K562 (cell line): ENCODE data around the gene HSD3B7. TPM values are rescaled to one million over a fixed set of nuclear protein-coding genes. Genes with fewer than 3 reads are reported as not detected.

ENCODE experiments used
- BMI1 ChIP-seq: fragments of 150-350 bp; IDR thresholded peaks from 2 replicates; pipeline ENCODE4 v1.6.1; 2014; ENCODE audit warnings: low read length
- E2F3 ChIP-seq: fragments of 250-450 bp; sonication (Bioruptor Pico); IDR thresholded peaks from 2 replicates; pipeline ENCODE4 v1.4.0; 2020; ENCODE audit warnings: mild to moderate bottlenecking
- FOXA3 ChIP-seq, 2 experiments: fragments of 450-650 bp in 1 of 2; sonication (generic) in 1 of 2; formaldehyde crosslinking; IDR thresholded peaks in 1 of 2; conservative IDR thresholded peaks in 1 of 2; 2 replicates each; pipeline versions ENCODE4 v1.4.0 to v1.8.0; 2020 to 2022; ENCODE audit warnings: mild to moderate bottlenecking in 2 of 2, missing genetic modification reagents in 1 of 2
- L3MBTL2 ChIP-seq: fragments of 450-650 bp; IDR thresholded peaks from 2 replicates; pipeline ENCODE4 v1.6.1; 2016; ENCODE audit warnings: mild to moderate bottlenecking, moderate library complexity
- MCM3 ChIP-seq: fragments of 450-650 bp; IDR thresholded peaks from 2 replicates; pipeline ENCODE4 v1.6.1; 2016
- MEIS2 ChIP-seq: fragments of 450-650 bp; IDR thresholded peaks from 2 replicates; pipeline ENCODE4 v1.6.1; 2014; ENCODE audit warnings: mild to moderate bottlenecking; ENCODE audit not compliant: partially characterized antibody
- NBN ChIP-seq: fragments of 450-650 bp; IDR thresholded peaks from 2 replicates; pipeline ENCODE4 v1.6.1; 2016; ENCODE audit warnings: low read depth, mild to moderate bottlenecking
- PRPF4 ChIP-seq: fragments of 200-400 bp; formaldehyde crosslinking; IDR thresholded peaks from one replicate; pipeline ENCODE4 v1.6.1; 2017; ENCODE audit warnings: low read length, low read depth, mild to moderate bottlenecking; ENCODE audit not compliant: insufficient read depth, poor library complexity, severe bottlenecking
- SREBF2 ChIP-seq: sonication (generic); formaldehyde crosslinking; IDR thresholded peaks from 2 replicates; pipeline ENCODE4 v1.4.0; 2020; ENCODE audit warnings: mild to moderate bottlenecking, missing genetic modification reagents
- SRF ChIP-seq, 2 experiments: fragments of 250-450, 450-650 bp in 1 of 2; sonication (Bioruptor Pico) in 1 of 2; sonication (generic) in 1 of 2; formaldehyde crosslinking; IDR thresholded peaks; 2 replicates each; pipeline versions ENCODE4 v1.5.0 to v1.5.1; 2020 to 2022; ENCODE audit warnings: mild to moderate bottlenecking in 1 of 2, missing genetic modification reagents in 1 of 2
- TEAD1 ChIP-seq, 2 experiments: fragments of 450-650 bp in 1 of 2; sonication (generic) in 1 of 2; formaldehyde crosslinking; IDR thresholded peaks; 2 replicates each; pipeline versions ENCODE4 v1.4.0 to v1.8.0; 2020 to 2022; ENCODE audit warnings: mild to moderate bottlenecking in 2 of 2, missing genetic modification reagents in 1 of 2
- THRAP3 ChIP-seq: fragments of 450-650 bp; IDR thresholded peaks from 2 replicates; pipeline ENCODE4 v1.6.1; 2016; ENCODE audit warnings: mild to moderate bottlenecking, inconsistent platforms, borderline replicate concordance
- ZBED1 ChIP-seq: IDR thresholded peaks from 2 replicates; pipeline ENCODE4 v1.6.1; 2014
- ZC3H4 ChIP-seq: sonication (generic); formaldehyde crosslinking; IDR thresholded peaks from 2 replicates; pipeline ENCODE4 v1.9.0; 2021; ENCODE audit warnings: missing genetic modification reagents, borderline replicate concordance
- ZNF12 ChIP-seq: sonication (generic); formaldehyde crosslinking; IDR thresholded peaks from 2 replicates; pipeline ENCODE4 v1.4.0; 2020; ENCODE audit warnings: mild to moderate bottlenecking, missing genetic modification reagents
- ZNF217 ChIP-seq: sonication (generic); formaldehyde crosslinking; IDR thresholded peaks from 2 replicates; pipeline ENCODE4 v1.8.0; 2022; ENCODE audit warnings: mild to moderate bottlenecking, missing genetic modification reagents
- ZNF24 ChIP-seq: fragments of 450-650 bp; IDR thresholded peaks from 2 replicates; pipeline ENCODE4 v1.6.1; 2016
- polyA plus RNA-seq, 8 experiments: library from polyadenylated mRNA; depleted of rRNA in 4 of 8; stranded (reverse) in 5 of 8; unstranded in 3 of 8; fragments of >200 nt; fragmentation: Nextera tagmentation in 2 of 8; fragmentation: Illumina TruSeq in 1 of 8; extraction: Ambion mirVana in 2 of 8; extraction: Trizol in 1 of 8; gene quantifications; 2 replicates each; pipeline versions ENCODE4 v1.2.1 to v1.2.3, GENCODE V29; 2011 to 2014; ENCODE audit warnings: inconsistent platforms in 1 of 8, missing spikeins in 1 of 8
- total RNA-seq, 7 experiments: library from RNA; depleted of rRNA in 6 of 7; stranded (reverse); fragments of >200 nt in 6 of 7; fragmentation: Illumina TruSeq in 2 of 7; extraction: Trizol in 2 of 7; gene quantifications; 2 replicates each; pipeline versions ENCODE4 v1.2.1 to v1.2.3, GENCODE V29; 2011 to 2021; ENCODE audit warnings: low replicate concordance in 1 of 7
- TF ChIP-seq, protein P1 (sequence below): fragments of 450-650 bp; formaldehyde crosslinking; IDR thresholded peaks from 2 replicates; pipeline ENCODE4 v1.4.0; 2020; ENCODE audit warnings: mild to moderate bottlenecking
- TF ChIP-seq, protein P2 (sequence below): sonication (generic); formaldehyde crosslinking; IDR thresholded peaks from 2 replicates; pipeline ENCODE4 v1.8.1; 2022; ENCODE audit warnings: missing genetic modification reagents
- TF ChIP-seq, protein P3 (sequence below): IDR thresholded peaks from 2 replicates; pipeline ENCODE4 v1.6.1; 2011; ENCODE audit warnings: borderline replicate concordance, low read depth, mild to moderate bottlenecking, moderate library complexity, low read length; ENCODE audit not compliant: insufficient read depth, poor library complexity, severe bottlenecking
- TF ChIP-seq, protein P4 (sequence below): fragments of 250-450 bp; sonication (Bioruptor Pico); IDR thresholded peaks from 2 replicates; pipeline ENCODE4 v1.5.0; 2021

Gene HSD3B7
- total and polyA plus RNA-seq, 9 of the 15 experiments (the other 6 are each of a cell fraction or from before 2014, with no cell fraction given), result 5.4 to 49.1 (median 23.0) TPM

DNA sequence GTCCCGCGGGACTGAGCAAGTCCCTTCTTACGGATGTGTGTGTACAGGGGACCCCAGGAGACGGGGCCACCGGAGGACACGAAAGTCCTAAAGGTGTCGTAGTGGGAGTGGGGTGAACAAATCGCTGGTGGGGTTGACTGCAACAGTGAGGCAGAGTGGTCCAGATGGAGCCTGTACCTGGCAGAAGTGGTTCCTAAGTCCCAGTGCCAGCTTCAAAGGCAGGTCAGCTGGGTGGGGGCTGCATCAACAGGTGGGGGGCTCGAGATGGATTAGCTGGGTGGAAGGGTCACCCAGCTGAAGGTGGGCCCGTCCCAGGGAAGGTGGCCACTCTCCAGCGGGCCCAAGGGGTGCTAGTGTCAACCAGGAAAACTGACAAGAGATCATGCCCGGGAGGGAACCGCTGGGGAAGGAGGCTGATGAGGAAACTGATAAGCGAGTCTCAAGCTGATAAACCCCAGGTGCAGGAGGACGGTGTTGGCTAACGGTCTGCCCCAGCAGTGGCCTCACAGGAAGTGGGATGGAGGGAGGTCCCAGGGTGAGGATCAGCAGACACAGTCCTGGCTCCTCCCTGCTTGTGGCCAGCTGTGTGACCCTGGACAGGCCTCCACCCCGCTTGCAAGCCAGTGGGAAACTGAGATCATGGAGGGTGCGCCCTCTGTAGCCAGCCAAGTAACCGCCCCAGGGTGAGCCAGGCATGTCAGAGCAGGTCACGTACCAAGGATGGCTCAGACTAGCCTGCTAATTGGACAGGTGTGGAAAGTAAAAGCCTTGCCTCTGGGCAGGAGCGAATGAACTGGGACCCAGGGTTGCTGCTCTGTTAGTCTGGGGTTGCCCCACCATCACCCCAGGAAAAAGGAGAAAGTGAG is 35.1 kb upstream of the HSD3B7 start (continued):
- no peak; the same call in 1 of the 2 replicates for TF ChIP-seq NBN
- no peak for TF ChIP-seq ZNF24
- no peak for TF ChIP-seq ZC3H4
- no peak for TF ChIP-seq E2F3 (CRISPR knock-in tag)
- peak; percentile 71; the same call in 1 of the 2 replicates for TF ChIP-seq THRAP3
- peak in 1 of 2 experiments; percentile 82; a peak in 1 of 4 replicates for TF ChIP-seq SRF (CRISPR knock-in tag; IDR thresholded peaks at IDR 0.05)
- no peak for TF ChIP-seq ZNF12
- TF ChIP-seq MCM3, result no peak
- TF ChIP-seq SREBF2 (CRISPR knock-in tag), result no peak
- TF ChIP-seq, protein P1, sequence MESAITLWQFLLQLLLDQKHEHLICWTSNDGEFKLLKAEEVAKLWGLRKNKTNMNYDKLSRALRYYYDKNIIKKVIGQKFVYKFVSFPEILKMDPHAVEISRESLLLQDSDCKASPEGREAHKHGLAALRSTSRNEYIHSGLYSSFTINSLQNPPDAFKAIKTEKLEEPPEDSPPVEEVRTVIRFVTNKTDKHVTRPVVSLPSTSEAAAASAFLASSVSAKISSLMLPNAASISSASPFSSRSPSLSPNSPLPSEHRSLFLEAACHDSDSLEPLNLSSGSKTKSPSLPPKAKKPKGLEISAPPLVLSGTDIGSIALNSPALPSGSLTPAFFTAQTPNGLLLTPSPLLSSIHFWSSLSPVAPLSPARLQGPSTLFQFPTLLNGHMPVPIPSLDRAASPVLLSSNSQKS, result no peak
- peak; percentile 65; the same call in 1 of the 2 replicates for TF ChIP-seq L3MBTL2
- TF ChIP-seq, protein P2, sequence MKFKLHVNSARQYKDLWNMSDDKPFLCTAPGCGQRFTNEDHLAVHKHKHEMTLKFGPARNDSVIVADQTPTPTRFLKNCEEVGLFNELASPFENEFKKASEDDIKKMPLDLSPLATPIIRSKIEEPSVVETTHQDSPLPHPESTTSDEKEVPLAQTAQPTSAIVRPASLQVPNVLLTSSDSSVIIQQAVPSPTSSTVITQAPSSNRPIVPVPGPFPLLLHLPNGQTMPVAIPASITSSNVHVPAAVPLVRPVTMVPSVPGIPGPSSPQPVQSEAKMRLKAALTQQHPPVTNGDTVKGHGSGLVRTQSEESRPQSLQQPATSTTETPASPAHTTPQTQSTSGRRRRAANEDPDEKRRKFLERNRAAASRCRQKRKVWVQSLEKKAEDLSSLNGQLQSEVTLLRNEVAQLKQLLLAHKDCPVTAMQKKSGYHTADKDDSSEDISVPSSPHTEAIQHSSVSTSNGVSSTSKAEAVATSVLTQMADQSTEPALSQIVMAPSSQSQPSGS (CRISPR knock-in tag), result no peak
- no peak for TF ChIP-seq ZNF217
- TF ChIP-seq ZBED1, result 0 out of 2 replicates have a peak, but pooled peaks have one; percentile 23
- no peak for TF ChIP-seq MEIS2
- no peak for TF ChIP-seq FOXA3 (CRISPR knock-in tag; conservative IDR thresholded peaks at IDR 0.05 in 1 of 2, IDR thresholded peaks at IDR 0.05 in 1 of 2)
- TF ChIP-seq TEAD1 (CRISPR knock-in tag; IDR thresholded peaks at IDR 0.05), result peak; percentile 12 to 17; a peak in 2 of 4 replicates
- TF ChIP-seq, protein P3, sequence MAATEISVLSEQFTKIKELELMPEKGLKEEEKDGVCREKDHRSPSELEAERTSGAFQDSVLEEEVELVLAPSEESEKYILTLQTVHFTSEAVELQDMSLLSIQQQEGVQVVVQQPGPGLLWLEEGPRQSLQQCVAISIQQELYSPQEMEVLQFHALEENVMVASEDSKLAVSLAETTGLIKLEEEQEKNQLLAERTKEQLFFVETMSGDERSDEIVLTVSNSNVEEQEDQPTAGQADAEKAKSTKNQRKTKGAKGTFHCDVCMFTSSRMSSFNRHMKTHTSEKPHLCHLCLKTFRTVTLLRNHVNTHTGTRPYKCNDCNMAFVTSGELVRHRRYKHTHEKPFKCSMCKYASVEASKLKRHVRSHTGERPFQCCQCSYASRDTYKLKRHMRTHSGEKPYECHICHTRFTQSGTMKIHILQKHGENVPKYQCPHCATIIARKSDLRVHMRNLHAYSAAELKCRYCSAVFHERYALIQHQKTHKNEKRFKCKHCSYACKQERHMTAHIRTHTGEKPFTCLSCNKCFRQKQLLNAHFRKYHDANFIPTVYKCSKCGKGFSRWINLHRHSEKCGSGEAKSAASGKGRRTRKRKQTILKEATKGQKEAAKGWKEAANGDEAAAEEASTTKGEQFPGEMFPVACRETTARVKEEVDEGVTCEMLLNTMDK, result no peak
- TF ChIP-seq, protein P4, sequence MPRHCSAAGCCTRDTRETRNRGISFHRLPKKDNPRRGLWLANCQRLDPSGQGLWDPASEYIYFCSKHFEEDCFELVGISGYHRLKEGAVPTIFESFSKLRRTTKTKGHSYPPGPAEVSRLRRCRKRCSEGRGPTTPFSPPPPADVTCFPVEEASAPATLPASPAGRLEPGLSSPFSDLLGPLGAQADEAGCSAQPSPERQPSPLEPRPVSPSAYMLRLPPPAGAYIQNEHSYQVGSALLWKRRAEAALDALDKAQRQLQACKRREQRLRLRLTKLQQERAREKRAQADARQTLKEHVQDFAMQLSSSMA, result peak; percentile 42; the same call in 1 of the 2 replicates
- no peak for TF ChIP-seq BMI1
- no peak for TF ChIP-seq PRPF4
